22Rv1 (cell line): ENCODE results near the gene LAMC1.

Experiments
- CTCF ChIP-seq: fragments of 450-650 bp; IDR thresholded peaks from 2 replicates; pipeline ENCODE4 v1.5.1; 2017; ENCODE audit warnings: mild to moderate bottlenecking
- ZFX ChIP-seq: fragments of 450-650 bp; IDR thresholded peaks from 2 replicates; pipeline ENCODE4 v1.6.1; 2017; ENCODE audit warnings: antibody characterized with exemption, borderline replicate concordance

GRCh38 chr1:183073320-183073719 lies 50.1 kb downstream of the LAMC1 start:
- TF ChIP-seq CTCF (no peak), ZFX (no peak)
